ENCODE measurements around the gene FBXL7. TPM values are rescaled to one million over a fixed set of nuclear protein-coding genes. Genes with fewer than 3 reads are reported as not detected.

Gene FBXL7
- total RNA-seq, 1 donor from 2014 or later: 21.3 TPM

- Mint-ChIP-seq H3K36me3 (no peaks in the 10 kb centered on the region), H3K4me3 (no peak overlapping the region), H3K27ac (no peak overlapping the region), H3K4me1 (ENCODE audit: unreplicated experiment) (no peaks in the 10 kb centered on the region), H3K27me3 (no peaks in the 10 kb centered on the region), H3K9me3 (no peaks in the 10 kb centered on the region)
- no peak for DNase-seq (ENCODE audit: extremely low spot score, unreplicated experiment)
- TF ChIP-seq, protein P1, sequence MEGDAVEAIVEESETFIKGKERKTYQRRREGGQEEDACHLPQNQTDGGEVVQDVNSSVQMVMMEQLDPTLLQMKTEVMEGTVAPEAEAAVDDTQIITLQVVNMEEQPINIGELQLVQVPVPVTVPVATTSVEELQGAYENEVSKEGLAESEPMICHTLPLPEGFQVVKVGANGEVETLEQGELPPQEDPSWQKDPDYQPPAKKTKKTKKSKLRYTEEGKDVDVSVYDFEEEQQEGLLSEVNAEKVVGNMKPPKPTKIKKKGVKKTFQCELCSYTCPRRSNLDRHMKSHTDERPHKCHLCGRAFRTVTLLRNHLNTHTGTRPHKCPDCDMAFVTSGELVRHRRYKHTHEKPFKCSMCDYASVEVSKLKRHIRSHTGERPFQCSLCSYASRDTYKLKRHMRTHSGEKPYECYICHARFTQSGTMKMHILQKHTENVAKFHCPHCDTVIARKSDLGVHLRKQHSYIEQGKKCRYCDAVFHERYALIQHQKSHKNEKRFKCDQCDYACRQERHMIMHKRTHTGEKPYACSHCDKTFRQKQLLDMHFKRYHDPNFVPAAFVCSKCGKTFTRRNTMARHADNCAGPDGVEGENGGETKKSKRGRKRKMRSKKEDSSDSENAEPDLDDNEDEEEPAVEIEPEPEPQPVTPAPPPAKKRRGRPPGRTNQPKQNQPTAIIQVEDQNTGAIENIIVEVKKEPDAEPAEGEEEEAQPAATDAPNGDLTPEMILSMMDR (conservative IDR thresholded peaks at IDR 0.05): no peak
Measured at GRCh38 chr5:15899481-15899880, 399.5 kb downstream of the FBXL7 start.

DNA sequence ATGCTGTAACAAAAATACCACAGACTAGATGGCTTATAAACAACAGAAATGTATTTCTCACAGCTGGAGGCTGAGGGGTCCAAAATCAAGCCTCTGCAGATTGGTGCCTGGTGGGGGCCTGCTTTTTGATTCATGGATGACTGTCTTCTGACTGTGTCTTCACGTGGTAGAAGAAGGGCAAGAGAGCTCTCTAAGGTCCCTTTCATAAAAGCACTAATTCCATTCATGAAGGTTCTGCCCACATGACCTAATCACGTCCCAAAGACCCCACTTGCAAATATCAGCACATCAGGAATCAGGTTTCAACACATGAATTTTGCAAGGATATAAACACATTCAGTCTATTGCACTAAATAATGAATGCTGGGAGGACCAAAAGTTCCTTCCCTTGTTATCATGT lies 401.2 kb downstream of the FBXL7 start:
- no peak for DNase-seq (ENCODE audit: extremely low spot score, unreplicated experiment)
- Mint-ChIP-seq H3K36me3 (no peaks in the 10 kb centered on the region), H3K27ac (no peak overlapping the region), H3K4me1 (ENCODE audit: unreplicated experiment) (no peaks in the 10 kb centered on the region), H3K4me3 (no peak overlapping the region), H3K27me3 (no peaks in the 10 kb centered on the region), H3K9me3 (no peaks in the 10 kb centered on the region)
- TF ChIP-seq, protein P1 (conservative IDR thresholded peaks at IDR 0.05): no peak

DNA sequence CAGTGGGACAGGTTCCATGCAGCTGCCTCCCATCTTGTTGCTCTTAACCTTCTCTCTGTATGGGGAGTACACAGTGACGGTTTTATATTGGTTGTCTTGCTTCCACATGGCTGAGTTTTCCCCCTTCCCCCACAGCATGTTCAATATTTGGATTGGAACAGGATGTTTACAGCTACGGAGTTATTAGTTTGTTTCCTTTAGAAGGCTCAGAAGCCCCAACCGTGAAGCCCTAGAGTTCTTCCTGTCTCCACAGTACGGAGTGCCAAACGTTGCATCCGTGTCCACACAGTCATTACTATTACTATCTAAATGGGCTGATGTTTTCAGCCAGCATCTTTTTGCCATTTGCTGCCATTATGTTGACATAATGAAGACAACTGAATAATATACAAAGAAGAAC lies 402.1 kb downstream of the FBXL7 start:
- no peak overlapping the region for H3K27ac Mint-ChIP-seq
- H3K27me3 Mint-ChIP-seq: no peaks in the 10 kb centered on the region
- no peaks in the 10 kb centered on the region for H3K4me1 Mint-ChIP-seq (ENCODE audit: unreplicated experiment)
- DNase-seq (ENCODE audit: extremely low spot score, unreplicated experiment): no peak
- TF ChIP-seq, protein P1 (conservative IDR thresholded peaks at IDR 0.05): no peak
- H3K9me3 Mint-ChIP-seq: no peaks in the 10 kb centered on the region
- no peak overlapping the region for H3K4me3 Mint-ChIP-seq
- H3K36me3 Mint-ChIP-seq: no peaks in the 10 kb centered on the region

DNA sequence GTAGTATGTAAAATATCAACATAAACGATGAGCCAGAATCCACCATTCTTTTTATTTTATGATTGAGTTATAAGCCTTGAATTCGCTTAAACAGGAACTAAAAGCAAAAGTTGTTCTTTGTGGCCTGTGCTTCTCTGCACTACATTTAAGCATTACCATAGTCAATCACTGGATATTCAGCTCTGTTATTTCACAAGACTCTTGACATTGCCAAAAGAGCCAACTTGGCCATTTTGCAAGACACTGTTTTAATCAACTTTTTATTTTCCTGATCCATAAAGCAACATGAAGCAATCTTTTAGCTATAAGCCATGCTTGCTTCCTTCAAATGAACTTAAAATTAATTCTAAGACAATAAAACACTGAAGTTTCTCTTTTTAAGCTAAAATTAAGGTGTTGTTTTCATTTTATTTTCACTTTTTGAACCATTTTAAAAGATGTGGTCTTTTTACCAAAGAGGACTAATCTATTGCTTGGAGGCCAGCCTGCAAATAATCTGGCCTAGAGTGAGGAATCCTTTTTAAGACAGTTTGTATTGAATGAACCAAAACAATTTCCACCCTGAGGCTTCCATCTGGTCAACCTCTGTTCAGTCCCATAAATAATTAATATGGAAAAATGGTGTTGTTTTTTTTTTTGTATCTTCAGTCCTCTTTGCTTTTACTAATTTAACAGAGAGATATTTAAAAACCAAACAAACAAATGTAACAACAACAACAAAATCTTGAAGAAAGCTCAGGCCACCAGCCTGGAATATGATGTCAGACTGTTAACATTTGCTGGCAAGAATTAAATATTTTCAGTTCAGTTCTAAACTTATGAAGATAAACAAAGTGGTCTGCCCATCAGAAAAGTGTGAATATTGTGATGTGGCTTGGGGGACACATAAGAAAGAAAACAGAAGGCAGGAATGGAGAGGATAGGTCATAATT lies 405.2 kb downstream of the FBXL7 start:
- Mint-ChIP-seq H3K4me1 (ENCODE audit: unreplicated experiment) (no peaks in the 10 kb centered on the region), H3K9me3 (no peaks in the 10 kb centered on the region), H3K27ac (no peak overlapping the region), H3K36me3 (no peaks in the 10 kb centered on the region), H3K27me3 (no peaks in the 10 kb centered on the region), H3K4me3 (no peak overlapping the region)
- no peak for DNase-seq (ENCODE audit: extremely low spot score, unreplicated experiment)
- TF ChIP-seq, protein P1 (conservative IDR thresholded peaks at IDR 0.05): no peak

DNA sequence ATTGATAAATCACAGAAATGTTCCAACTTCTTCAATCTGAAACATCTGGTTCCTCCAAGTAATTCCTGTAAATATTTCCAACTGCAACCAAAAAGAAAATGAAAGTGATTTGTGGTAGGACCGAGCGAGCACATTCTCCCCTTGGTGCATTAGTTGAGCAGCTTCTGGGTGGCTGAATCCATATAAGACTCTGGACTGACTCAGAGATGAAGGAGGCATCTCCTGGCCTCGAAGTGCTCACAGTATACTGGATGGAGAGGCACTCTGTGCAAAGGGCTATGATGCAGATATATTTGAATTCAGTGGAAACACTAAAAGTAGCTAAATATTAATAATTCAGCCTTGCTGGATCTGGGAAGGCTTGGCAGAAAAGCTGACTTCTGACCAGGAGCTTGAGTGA lies 414.7 kb downstream of the FBXL7 start:
- TF ChIP-seq, protein P1 (conservative IDR thresholded peaks at IDR 0.05): no peak
- no peak overlapping the region for H3K27ac Mint-ChIP-seq
- H3K4me3 Mint-ChIP-seq: no peak overlapping the region
- H3K27me3 Mint-ChIP-seq: no peaks in the 10 kb centered on the region
- no peak for DNase-seq (ENCODE audit: extremely low spot score, unreplicated experiment)
- peaks cover 4% of the 10 kb centered on the region for H3K9me3 Mint-ChIP-seq
- H3K36me3 Mint-ChIP-seq: no peaks in the 10 kb centered on the region
- H3K4me1 Mint-ChIP-seq (ENCODE audit: unreplicated experiment): no peaks in the 10 kb centered on the region
